ENCODE measurements around the gene JADE1.

The JADE1 gene

DNA sequence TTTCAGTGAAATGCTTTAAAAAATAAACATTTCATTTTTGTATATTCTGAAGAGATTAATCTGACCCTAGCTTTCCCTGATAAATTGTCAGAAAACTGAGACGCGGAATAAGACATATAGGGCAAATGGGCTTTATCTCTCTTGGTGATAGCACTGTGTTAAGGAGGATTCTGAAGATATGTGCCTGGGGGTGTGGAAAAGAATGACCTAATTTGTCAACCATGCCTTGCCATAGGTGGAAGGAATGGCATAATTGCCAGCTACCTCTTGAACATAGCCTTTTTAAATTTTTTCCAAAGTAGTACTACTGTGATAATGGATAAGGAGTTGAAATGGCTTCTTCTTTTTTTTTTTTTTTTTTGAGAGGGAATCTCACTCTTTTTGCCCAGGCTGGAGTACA, 11.7 kb downstream of the JADE1 start:
- Mint-ChIP-seq H3K9me3 (no peaks in the 10 kb centered on the region), H3K36me3 (ENCODE audit: low read depth) (peaks cover 4% of the 10 kb centered on the region), H3K27ac (no peak overlapping the region), H3K27me3 (ENCODE audit: low read depth) (no peaks in the 10 kb centered on the region), H3K4me3 (no peak overlapping the region), H3K4me1 (ENCODE audit: low read depth) (peaks cover 31% of the 10 kb centered on the region)

DNA sequence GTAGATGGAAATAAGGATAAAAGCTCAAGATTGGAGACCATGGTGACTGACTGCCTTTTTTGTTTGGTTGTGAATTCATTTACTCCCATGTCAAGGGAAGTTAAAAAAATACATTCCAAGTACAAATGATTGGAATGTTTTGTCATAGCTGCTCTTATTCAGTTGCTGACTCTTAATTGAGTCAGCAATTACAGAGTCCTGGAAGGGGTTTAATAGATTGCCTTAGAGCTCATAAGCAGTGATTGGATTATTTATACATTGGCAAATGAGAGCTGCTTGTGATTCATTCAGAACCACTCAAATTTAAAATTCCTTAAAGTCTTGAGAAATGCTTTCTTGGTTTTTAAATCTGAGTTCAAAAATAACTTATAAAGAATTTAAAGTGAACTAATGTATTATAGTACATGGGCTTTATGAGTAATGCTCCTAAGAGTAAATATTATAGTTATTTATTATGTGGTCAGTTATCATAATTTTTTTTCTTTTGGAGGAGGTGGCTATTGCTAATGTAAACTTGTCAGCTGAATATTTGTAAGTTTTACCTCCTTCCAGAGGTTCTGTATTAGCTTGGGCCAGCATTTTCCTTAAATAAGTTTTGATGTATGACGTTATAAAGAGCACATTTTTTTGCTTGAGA, 13.6 kb downstream of the JADE1 start:
- Mint-ChIP-seq H3K9me3 (no peaks in the 10 kb centered on the region), H3K27me3 (ENCODE audit: low read depth) (no peaks in the 10 kb centered on the region), H3K27ac (no peak overlapping the region), H3K4me1 (ENCODE audit: low read depth) (peaks cover 48% of the 10 kb centered on the region), H3K36me3 (ENCODE audit: low read depth) (peaks cover 4% of the 10 kb centered on the region), H3K4me3 (no peak overlapping the region)

DNA sequence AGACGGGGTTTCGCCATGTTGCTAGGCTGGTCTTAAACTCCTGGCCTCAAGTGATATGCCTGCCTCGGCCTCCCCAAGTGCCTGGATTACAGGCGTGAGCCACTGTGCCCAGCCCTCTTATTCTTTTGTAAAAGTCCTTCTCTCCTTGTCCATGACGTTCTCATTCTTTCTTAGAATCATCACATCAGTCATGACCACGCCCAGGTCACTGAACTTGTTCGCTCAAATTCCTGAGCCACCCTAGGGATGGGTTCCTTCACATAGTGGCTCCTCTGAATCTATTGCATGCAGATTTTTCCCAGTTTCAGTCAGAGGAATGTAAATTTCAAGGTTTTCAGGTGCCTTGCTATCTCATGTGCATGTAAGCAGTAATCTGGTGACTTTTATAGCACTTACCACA, 15.7 kb downstream of the JADE1 start:
- peaks cover 4% of the 10 kb centered on the region for H3K9me3 Mint-ChIP-seq
- H3K36me3 Mint-ChIP-seq (ENCODE audit: low read depth) = peaks cover 10% of the 10 kb centered on the region
- no peak overlapping the region for H3K4me3 Mint-ChIP-seq
- H3K27me3 Mint-ChIP-seq (ENCODE audit: low read depth) = no peaks in the 10 kb centered on the region
- peaks cover 34% of the 10 kb centered on the region for H3K4me1 Mint-ChIP-seq (ENCODE audit: low read depth)
- no peak overlapping the region for H3K27ac Mint-ChIP-seq

DNA sequence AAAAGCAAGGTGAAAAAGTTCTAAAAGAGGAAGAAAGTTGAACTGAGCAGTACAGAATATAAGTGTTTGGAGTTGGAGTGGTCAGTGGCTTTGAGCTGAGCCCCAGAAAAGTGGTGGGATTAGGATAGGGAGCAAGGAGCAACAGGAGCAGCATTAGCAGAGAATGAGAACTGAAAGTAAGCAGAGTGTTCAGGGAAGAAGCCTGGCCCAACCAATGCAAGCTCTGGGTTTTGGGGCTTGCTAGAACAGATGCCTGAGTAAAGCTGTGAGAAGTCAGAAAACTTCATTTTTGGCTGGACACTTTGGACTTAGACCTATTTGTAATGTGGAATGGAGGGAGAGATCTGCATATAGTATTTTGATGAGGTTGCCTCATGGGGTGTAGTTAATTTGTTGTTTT, 17.8 kb downstream of the JADE1 start:
- Mint-ChIP-seq H3K27me3 (ENCODE audit: low read depth) (no peaks in the 10 kb centered on the region), H3K36me3 (ENCODE audit: low read depth) (peaks cover 13% of the 10 kb centered on the region), H3K27ac (peak overlapping the region; percentile 19)

DNA sequence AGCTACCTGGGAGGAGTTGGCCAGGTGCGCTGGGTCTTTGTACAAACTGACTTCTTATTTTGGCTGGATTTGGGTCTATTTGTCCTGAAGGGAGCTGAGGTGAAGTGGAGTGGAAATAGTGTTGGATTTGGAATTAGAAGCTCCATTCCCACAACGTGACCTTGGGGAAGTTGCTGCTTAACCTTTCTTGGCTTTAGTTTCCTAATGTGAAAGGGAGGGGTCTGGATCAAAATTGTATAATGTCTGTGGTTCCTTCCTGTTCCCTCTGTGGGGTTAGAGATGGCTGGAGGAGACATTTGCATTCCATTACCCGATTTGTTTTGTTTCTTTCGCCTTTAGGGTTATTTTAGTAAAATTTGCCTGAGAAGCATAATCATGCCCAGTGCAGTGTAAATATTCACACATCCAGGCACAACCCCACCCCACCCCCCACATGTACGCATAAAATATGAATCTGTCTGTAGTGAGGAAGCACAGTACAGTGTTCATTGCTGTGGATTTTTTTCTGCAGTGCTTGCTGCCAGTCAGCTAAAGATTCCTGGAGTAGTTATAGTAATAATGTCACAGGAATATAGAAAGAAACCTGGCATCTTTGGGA, 21.5 kb downstream of the JADE1 start:
- Mint-ChIP-seq H3K36me3 (ENCODE audit: low read depth) (peaks cover 16% of the 10 kb centered on the region), H3K4me1 (ENCODE audit: low read depth) (peaks cover 26% of the 10 kb centered on the region), H3K9me3 (peaks cover 4% of the 10 kb centered on the region), H3K27me3 (ENCODE audit: low read depth) (no peaks in the 10 kb centered on the region), H3K4me3 (no peak overlapping the region), H3K27ac (no peak overlapping the region)

More for the DNA sequence above, 17.8 kb downstream of the JADE1 start:
- H3K9me3 Mint-ChIP-seq = peaks cover 4% of the 10 kb centered on the region
- H3K4me3 Mint-ChIP-seq = no peak overlapping the region
- peaks cover 39% of the 10 kb centered on the region for H3K4me1 Mint-ChIP-seq (ENCODE audit: low read depth)

DNA sequence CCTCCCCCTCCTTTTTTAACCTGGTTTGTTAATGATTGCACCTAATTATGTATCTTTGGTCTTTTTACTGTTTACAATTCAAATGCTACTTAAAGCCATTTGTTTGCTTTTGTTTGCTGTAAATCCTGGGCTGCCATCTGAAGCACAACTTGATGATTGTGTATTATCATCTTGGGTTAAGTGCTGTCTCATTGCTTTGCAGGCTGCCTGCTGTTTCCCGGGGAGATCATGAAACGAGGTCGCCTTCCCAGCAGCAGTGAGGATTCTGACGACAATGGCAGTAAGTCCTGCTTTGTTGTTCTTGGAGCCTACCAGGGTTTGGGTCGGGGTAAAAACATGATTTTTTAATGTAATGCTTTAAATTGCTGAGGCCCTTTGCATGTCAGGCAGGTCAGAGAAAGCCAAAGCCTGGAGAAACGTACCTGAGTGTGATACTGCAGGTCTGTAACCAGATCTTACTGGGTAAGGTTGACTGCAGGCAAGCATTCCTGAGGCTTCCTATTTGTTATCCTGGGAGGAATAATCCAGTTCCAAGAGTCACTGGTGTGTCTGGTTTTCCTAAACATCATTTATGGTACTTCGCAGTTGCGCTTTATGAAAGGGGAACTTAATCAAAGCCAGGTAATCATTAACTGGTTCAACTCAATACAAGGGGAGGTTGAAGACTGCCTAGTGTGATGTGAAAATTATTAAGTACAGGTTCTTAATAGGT, 22.2 kb downstream of the JADE1 start:
- Mint-ChIP-seq H3K4me1 (ENCODE audit: low read depth) (peaks cover 20% of the 10 kb centered on the region), H3K4me3 (no peak overlapping the region), H3K9me3 (peaks cover 4% of the 10 kb centered on the region), H3K27me3 (ENCODE audit: low read depth) (no peaks in the 10 kb centered on the region), H3K36me3 (ENCODE audit: low read depth) (peaks cover 16% of the 10 kb centered on the region), H3K27ac (peak overlapping the region; percentile 64)

DNA sequence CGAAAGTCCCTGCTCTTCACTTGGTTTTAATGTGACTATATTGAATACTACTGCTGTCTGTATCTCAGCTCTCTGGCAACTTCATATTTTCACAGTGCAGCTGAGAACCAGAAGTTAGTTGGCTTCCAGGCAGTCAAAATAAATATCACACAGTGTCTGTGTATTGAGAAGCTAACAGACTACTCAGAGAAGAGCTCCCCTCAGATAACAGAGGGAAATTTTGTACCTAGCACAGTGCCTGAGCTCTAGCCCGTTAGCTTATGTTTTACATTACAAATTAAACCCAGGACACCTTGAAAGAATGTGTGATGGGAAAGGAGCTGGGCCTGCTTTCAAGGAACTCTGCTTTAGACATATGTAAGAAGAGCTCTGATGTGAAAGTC, 22.7 kb downstream of the JADE1 start:
- Mint-ChIP-seq H3K36me3 (ENCODE audit: low read depth) (peaks cover 18% of the 10 kb centered on the region), H3K9me3 (peaks cover 4% of the 10 kb centered on the region), H3K4me1 (ENCODE audit: low read depth) (peaks cover 14% of the 10 kb centered on the region), H3K27ac (no peak overlapping the region), H3K4me3 (no peak overlapping the region), H3K27me3 (ENCODE audit: low read depth) (no peaks in the 10 kb centered on the region)

DNA sequence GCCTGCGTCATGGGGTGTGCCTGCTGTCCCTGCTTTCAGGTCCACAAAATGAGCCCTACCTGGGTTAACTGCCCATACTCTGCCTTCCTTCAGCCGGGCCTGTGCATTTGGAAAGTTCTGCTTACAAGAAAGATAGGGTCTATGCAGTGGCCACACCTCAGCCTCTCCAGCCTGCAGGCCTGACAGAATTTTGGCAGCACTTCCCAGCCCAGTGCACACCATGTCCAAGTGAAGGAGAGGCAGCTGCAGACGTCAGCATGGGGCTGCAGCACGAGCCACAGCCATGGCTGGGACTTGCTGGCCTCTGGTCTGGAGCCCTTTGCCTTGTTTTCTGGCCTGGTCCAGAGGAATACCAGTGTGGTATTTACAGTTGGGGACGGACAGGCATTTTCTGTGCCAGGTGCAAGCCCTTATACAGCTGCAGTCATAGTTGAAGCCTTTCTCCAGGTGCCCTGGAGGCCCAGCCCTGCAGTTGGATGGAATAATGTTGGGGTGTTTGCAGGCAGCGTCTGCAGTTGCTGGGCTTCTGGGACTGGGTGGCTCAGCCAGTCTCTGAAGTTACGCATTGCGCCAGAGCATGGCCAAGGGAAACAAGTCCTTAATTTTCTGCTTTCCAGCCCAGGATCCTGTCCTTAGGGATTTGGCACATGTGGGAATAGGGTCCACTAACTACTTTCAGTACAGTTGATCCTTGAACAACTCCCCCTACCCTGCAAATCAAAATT, 26.2 kb downstream of the JADE1 start:
- no peak overlapping the region for H3K27ac Mint-ChIP-seq
- H3K27me3 Mint-ChIP-seq (ENCODE audit: low read depth) = no peaks in the 10 kb centered on the region
- H3K4me3 Mint-ChIP-seq = no peak overlapping the region
- H3K9me3 Mint-ChIP-seq = no peaks in the 10 kb centered on the region
- peaks cover 19% of the 10 kb centered on the region for H3K4me1 Mint-ChIP-seq (ENCODE audit: low read depth)
- peaks cover 9% of the 10 kb centered on the region for H3K36me3 Mint-ChIP-seq (ENCODE audit: low read depth)

DNA sequence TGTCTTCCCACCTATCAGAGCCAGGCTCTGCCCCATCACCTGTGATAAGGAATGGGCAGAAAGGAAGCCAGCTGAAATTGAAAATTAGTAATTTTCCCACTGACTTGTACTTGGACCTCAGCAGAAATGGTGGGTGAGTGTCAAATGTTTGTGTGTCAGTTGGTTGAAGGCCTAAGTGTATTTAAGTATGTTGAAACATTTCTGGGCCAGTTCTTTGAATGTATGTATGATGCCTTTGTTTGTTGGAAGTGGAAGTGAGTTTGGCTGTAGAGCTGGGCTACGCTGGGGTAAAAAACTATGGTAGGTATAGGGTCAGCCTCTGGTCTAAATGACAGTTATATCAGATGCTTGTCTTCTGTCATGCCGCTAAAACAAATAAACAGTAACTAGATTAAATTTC, 27.7 kb downstream of the JADE1 start:
- peaks cover 23% of the 10 kb centered on the region for H3K4me1 Mint-ChIP-seq (ENCODE audit: low read depth)
- H3K36me3 Mint-ChIP-seq (ENCODE audit: low read depth) = peaks cover 13% of the 10 kb centered on the region
- H3K27ac Mint-ChIP-seq = no peak overlapping the region
- no peaks in the 10 kb centered on the region for H3K27me3 Mint-ChIP-seq (ENCODE audit: low read depth)
- H3K9me3 Mint-ChIP-seq = no peaks in the 10 kb centered on the region
- no peak overlapping the region for H3K4me3 Mint-ChIP-seq

DNA sequence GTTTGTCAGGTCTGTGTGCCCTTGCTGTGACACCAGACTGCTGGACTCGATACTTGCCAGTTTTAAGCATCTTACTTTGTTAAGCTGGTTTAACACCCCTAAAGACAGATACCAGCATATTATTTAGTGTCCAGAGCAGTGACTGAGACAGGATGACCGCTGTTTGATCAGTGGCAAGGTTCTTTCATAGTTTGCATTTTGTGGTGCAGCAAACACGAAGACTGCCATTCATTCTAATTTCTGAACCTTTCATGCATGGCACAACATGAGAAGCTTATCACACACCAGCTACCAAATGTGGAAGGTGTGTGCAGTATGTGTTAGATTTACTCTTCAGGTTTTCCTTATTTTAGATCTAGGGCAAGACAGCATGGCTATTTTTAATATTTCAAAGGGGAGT, 28.2 kb downstream of the JADE1 start:
- Mint-ChIP-seq H3K9me3 (no peaks in the 10 kb centered on the region), H3K27ac (no peak overlapping the region), H3K27me3 (ENCODE audit: low read depth) (no peaks in the 10 kb centered on the region), H3K36me3 (ENCODE audit: low read depth) (peaks cover 15% of the 10 kb centered on the region), H3K4me3 (no peak overlapping the region), H3K4me1 (ENCODE audit: low read depth) (peaks cover 23% of the 10 kb centered on the region)

DNA sequence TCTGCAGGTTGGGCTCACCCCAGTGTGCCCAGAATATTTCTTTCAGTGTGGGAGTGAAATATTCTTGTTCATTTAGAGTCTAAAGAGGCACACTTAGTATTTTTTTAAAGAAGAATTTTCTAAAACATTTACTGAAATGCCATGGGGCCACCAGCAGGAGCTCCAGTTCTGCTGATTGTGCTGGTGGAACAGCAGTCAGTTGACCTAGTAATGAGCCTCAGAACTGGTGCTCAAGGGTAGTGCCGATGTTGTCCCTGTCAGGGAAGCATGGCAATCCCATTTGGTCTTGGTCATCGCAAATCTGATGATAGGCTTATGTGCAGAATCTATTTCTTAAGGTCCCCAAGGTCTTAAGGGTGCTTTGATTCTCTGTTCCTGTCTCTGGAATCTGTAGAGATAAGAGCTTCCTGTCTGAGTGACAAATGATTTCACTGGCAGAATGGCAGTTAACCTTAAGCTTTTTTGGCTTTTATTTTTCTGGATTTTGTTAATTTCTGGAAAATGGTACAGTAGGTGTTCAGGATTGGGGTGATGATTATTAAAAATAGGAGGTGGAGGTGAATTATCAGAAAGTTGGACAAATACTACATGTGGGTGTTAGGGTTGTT, 31.3 kb downstream of the JADE1 start:
- peak overlapping the region; percentile 43 for H3K27ac Mint-ChIP-seq
- no peaks in the 10 kb centered on the region for H3K27me3 Mint-ChIP-seq (ENCODE audit: low read depth)
- H3K9me3 Mint-ChIP-seq = no peaks in the 10 kb centered on the region
- H3K4me3 Mint-ChIP-seq = no peak overlapping the region
- peaks cover 23% of the 10 kb centered on the region for H3K4me1 Mint-ChIP-seq (ENCODE audit: low read depth)
- peaks cover 23% of the 10 kb centered on the region for H3K36me3 Mint-ChIP-seq (ENCODE audit: low read depth)

DNA sequence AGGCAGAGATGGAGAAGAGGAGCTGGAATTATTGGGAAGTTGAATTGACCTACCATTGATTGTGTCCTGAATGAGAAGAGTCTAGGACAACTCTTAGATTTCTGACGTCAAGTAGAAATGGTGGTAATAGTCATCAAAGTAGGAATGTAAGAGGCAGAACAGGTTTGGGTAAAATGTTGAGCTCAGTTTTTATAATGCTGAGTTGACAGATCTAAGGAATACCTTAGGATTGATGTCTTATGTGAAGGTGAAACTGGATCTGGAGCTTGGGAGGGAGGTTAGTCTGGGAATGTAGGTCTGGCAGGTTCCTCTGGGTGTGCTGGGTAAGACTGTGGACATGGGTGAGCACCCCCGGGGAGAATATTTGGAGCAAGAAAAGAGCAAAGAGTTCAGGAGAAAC, 31.9 kb downstream of the JADE1 start:
- peak overlapping the region; percentile 43 for H3K27ac Mint-ChIP-seq

DNA sequence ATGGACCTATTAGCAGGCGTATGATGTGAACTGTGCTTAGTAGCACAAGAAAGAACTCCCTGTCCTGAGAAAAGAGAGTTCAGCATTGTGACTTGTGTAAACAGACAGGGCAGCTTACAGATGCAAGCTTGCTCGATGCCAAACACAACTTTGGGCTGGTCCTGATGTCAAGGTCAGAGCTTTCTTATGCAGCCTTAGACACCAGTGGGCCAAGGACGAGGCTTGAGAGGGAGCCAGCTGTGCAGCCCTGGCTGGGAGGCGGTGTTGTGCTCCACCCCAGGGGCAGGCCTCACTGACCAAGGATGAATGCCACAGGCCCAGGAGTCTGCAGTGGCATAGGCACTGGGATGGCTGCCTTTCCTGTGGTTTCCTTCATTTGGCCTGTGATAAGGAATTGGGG, 35.4 kb downstream of the JADE1 start:
- no peak overlapping the region for H3K27ac Mint-ChIP-seq
- H3K4me3 Mint-ChIP-seq = no peak overlapping the region
- H3K9me3 Mint-ChIP-seq = no peaks in the 10 kb centered on the region
- H3K27me3 Mint-ChIP-seq (ENCODE audit: low read depth) = no peaks in the 10 kb centered on the region
- H3K36me3 Mint-ChIP-seq (ENCODE audit: low read depth) = peaks cover 49% of the 10 kb centered on the region
- H3K4me1 Mint-ChIP-seq (ENCODE audit: low read depth) = peaks cover 26% of the 10 kb centered on the region

More for the DNA sequence above, 31.9 kb downstream of the JADE1 start:
- peaks cover 23% of the 10 kb centered on the region for H3K4me1 Mint-ChIP-seq (ENCODE audit: low read depth)
- H3K4me3 Mint-ChIP-seq = no peak overlapping the region
- no peaks in the 10 kb centered on the region for H3K27me3 Mint-ChIP-seq (ENCODE audit: low read depth)
- H3K36me3 Mint-ChIP-seq (ENCODE audit: low read depth) = peaks cover 26% of the 10 kb centered on the region
- no peaks in the 10 kb centered on the region for H3K9me3 Mint-ChIP-seq

DNA sequence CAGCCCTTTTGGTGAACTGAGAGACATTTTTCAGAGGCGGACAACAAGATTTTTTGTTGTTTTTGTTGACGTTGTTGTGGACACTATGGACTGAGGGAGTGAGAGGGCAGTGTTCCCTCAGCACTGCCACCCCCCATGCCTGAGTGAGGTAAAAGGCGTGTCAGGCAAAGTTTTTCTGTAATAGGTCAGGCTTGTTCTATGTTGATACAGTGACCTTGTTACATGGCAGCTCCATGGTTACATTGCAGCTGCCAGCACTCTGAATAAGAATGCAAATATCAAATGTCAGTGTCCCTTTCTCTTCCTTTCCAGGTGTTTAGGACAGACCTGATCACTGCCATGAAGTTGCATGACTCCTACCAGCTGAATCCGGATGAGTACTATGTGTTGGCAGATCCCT, 36.6 kb downstream of the JADE1 start:
- H3K36me3 Mint-ChIP-seq (ENCODE audit: low read depth) = peaks cover 52% of the 10 kb centered on the region
- no peak overlapping the region for H3K4me3 Mint-ChIP-seq

More for the DNA sequence above, 36.6 kb downstream of the JADE1 start:
- Mint-ChIP-seq H3K4me1 (ENCODE audit: low read depth) (peaks cover 17% of the 10 kb centered on the region), H3K27ac (peak overlapping the region; percentile 56), H3K9me3 (no peaks in the 10 kb centered on the region), H3K27me3 (ENCODE audit: low read depth) (no peaks in the 10 kb centered on the region)
